Measurements from ENCODE around the gene KIAA0825.
A peak's percentile ranks its signal among the peaks of the same experiment; 100 is the strongest.

KIAA0825 gene

DNA sequence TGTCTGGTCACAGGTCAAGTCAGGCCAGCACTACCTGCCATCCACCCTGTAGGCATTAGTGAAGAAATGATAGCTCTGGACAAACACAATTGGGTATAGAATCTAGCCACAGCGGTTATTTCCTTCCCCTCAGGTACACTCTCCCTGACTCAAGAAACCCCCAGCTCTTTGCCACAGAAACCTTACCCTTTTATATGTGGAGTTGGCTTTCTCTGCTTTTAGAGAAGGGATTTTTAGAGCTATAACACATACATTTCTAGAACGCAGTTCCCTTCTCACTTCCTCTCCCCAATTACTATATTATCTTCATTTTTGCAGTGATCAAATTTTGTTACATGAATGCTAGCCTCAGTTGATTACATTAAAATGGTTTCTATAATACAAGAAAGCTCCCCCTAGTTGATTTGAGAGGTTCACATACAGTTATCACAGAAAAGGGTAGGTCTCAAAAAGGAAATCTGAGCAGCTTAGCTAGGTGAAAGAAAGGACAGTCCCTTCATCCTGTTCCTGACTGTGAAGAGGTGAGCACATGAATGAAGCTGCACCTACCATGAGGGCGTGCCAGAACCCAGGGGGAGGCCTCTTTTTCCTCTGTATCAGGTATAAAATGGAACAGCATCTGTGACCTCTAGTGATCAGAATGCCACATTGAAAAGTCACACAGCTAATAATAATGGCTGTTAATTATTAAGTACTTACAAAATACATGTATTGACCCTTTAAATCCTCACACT is 425.6 kb downstream of the KIAA0825 start:
- no peak overlapping the region for H3K4me3 ChIP-seq (ENCODE audit: low read depth, low read length)
- no peak for DNase-seq (ENCODE audit: low read depth)
- TF ChIP-seq, protein P1, sequence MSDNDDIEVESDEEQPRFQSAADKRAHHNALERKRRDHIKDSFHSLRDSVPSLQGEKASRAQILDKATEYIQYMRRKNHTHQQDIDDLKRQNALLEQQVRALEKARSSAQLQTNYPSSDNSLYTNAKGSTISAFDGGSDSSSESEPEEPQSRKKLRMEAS (IDR thresholded peaks at IDR 0.05; ENCODE audit: low read depth, low read length), result no peak
- TF ChIP-seq MYC (IDR thresholded peaks at IDR 0.05; ENCODE audit: low read depth, low read length) (no peak), POLR2A (IDR thresholded peaks at IDR 0.05; ENCODE audit: extremely low read depth, insufficient read length) (no peak)
- TF ChIP-seq, protein P2, sequence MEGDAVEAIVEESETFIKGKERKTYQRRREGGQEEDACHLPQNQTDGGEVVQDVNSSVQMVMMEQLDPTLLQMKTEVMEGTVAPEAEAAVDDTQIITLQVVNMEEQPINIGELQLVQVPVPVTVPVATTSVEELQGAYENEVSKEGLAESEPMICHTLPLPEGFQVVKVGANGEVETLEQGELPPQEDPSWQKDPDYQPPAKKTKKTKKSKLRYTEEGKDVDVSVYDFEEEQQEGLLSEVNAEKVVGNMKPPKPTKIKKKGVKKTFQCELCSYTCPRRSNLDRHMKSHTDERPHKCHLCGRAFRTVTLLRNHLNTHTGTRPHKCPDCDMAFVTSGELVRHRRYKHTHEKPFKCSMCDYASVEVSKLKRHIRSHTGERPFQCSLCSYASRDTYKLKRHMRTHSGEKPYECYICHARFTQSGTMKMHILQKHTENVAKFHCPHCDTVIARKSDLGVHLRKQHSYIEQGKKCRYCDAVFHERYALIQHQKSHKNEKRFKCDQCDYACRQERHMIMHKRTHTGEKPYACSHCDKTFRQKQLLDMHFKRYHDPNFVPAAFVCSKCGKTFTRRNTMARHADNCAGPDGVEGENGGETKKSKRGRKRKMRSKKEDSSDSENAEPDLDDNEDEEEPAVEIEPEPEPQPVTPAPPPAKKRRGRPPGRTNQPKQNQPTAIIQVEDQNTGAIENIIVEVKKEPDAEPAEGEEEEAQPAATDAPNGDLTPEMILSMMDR (IDR thresholded peaks at IDR 0.05; ENCODE audit: low read depth, low read length), result no peak

DNA sequence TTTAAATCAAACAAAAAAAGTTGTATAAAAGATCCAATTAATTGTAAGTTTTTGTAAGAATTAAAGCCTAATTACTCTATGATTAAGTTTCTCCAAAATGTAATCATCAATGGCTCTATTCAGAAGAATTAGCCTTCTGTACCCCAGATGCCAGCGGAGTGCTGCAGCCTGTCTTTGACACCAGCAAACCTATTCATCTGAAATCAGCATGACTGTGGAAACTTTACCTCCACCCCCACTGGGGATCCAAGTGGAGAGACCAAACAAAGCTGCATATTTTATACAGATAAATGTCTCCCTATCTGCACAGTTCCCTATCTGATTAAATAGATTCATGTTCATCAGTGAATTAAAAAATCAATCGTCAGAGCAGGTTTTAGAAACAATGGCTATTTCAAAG is 426.8 kb downstream of the KIAA0825 start:
- DNase-seq (ENCODE audit: low read depth), result no peak
- no peak overlapping the region for H3K4me3 ChIP-seq (ENCODE audit: low read depth, low read length)
- TF ChIP-seq, protein P1 (IDR thresholded peaks at IDR 0.05; ENCODE audit: low read depth, low read length), result no peak
- TF ChIP-seq POLR2A (IDR thresholded peaks at IDR 0.05; ENCODE audit: extremely low read depth, insufficient read length) (no peak), MYC (IDR thresholded peaks at IDR 0.05; ENCODE audit: low read depth, low read length) (no peak)
- TF ChIP-seq, protein P2 (IDR thresholded peaks at IDR 0.05; ENCODE audit: low read depth, low read length), result no peak

DNA sequence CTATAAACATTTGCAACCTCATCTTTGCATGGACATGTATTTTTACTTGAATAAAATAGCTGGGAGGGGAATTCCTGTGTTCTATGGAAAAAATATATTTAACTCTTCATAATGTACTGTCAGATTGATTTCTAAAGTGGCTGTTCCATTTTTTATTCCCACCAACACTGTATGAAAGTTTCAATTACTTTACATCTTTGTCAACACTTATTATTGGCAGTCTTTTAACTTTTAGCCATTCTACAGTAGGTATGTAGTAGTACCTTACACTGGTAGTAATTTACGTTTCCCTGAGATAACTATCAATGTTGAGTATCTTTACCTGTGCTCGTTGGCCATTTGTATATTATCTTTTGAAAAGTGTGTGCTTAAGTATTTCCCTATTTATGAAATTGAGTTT is 429.7 kb downstream of the KIAA0825 start:
- DNase-seq (ENCODE audit: low read depth), result no peak
- TF ChIP-seq, protein P2 (IDR thresholded peaks at IDR 0.05; ENCODE audit: low read depth, low read length), result no peak
- TF ChIP-seq POLR2A (IDR thresholded peaks at IDR 0.05; ENCODE audit: extremely low read depth, insufficient read length) (no peak), MYC (IDR thresholded peaks at IDR 0.05; ENCODE audit: low read depth, low read length) (no peak)
- TF ChIP-seq, protein P1 (IDR thresholded peaks at IDR 0.05; ENCODE audit: low read depth, low read length), result no peak
- H3K4me3 ChIP-seq (ENCODE audit: low read depth, low read length), result no peak overlapping the region

DNA sequence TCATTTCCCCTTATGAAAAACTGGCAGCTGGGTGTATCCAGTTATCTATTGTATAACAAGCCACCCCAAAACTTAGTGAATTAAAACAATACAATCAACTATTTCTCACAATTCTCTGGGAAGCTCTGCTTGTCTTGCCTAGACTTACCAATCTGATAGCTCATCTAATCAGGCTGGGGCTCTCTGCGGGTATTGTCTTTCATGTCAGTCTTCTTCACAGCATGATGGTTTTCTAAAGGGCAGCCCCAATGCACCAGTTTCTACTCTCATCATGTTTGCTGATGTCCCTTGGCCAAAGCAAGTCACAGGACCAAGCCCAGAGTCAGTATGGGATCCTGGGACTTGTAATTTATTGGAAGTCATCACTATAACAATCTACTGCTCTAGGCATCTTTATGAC is 433.5 kb downstream of the KIAA0825 start:
- H3K4me3 ChIP-seq (ENCODE audit: low read depth, low read length), result no peak overlapping the region
- DNase-seq (ENCODE audit: low read depth), result no peak
- TF ChIP-seq MYC (IDR thresholded peaks at IDR 0.05; ENCODE audit: low read depth, low read length) (no peak), POLR2A (IDR thresholded peaks at IDR 0.05; ENCODE audit: extremely low read depth, insufficient read length) (no peak)
- TF ChIP-seq, protein P1 (IDR thresholded peaks at IDR 0.05; ENCODE audit: low read depth, low read length), result no peak

DNA sequence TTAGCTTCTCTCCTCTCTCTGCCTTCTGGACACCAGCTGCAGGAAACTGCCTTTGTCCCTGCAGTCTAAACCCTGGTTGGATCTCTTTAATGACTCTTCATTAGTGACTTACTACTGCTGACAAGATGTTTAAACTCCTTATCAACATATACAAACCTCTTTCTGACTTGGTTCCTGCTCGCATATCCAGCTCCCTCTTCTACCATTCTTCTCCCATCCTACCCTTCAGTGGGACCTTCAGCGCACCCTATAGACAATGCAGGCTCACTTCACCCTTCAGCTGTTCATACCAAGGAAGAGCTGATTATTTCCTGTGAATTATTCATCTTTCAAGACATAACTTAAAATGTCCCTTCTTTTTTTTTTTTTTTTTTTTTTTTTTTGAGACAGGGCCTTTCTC is 436.5 kb downstream of the KIAA0825 start:
- DNase-seq (ENCODE audit: low read depth), result peak; percentile 33
- H3K4me3 ChIP-seq (ENCODE audit: low read depth, low read length), result no peak overlapping the region
- TF ChIP-seq POLR2A (IDR thresholded peaks at IDR 0.05; ENCODE audit: extremely low read depth, insufficient read length) (no peak), MYC (IDR thresholded peaks at IDR 0.05; ENCODE audit: low read depth, low read length) (no peak)
- TF ChIP-seq, protein P2 (IDR thresholded peaks at IDR 0.05; ENCODE audit: low read depth, low read length), result peak; percentile 34
- TF ChIP-seq, protein P1 (IDR thresholded peaks at IDR 0.05; ENCODE audit: low read depth, low read length), result no peak

DNA sequence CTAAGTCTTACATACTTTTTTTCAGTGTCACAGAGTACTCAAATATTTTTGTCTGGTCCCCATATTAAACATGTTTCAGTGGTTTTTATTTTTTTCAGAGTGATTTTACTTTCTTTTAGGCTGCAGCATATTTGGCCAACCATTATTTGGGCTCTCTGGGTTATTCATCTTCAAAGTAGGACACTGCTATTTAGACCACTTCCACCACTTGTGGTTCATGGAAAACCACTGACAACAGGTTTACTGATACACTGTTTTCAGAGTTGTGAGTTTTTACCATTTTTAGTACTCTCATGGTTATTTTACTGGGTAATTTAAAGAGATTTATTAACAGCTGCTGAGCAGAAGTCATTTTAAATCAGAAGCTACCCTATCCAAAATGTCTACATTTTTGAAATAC is 437.6 kb downstream of the KIAA0825 start:
- TF ChIP-seq, protein P2 (IDR thresholded peaks at IDR 0.05; ENCODE audit: low read depth, low read length), result no peak
- TF ChIP-seq POLR2A (IDR thresholded peaks at IDR 0.05; ENCODE audit: extremely low read depth, insufficient read length) (no peak), MYC (IDR thresholded peaks at IDR 0.05; ENCODE audit: low read depth, low read length) (no peak)
- TF ChIP-seq, protein P1 (IDR thresholded peaks at IDR 0.05; ENCODE audit: low read depth, low read length), result no peak
- no peak overlapping the region for H3K4me3 ChIP-seq (ENCODE audit: low read depth, low read length)
- no peak for DNase-seq (ENCODE audit: low read depth)
